Fibroblast of the aortic adventitia (primary cell): ENCODE data around the gene MBTD1. TPM values are rescaled to one million over a fixed set of nuclear protein-coding genes. Genes with fewer than 3 reads are reported as not detected.
"Not testable (repeated sequence)": the region's sequence is repeated elsewhere in the genome, so short reads cannot be mapped to it uniquely, and the experiment has no call there.

ENCODE experiments used
- DNase-seq: peaks from one replicate; pipeline ENCODE4 v3.0.0-alpha.2; 2010; ENCODE audit warnings: low read depth
- H3K4me3 ChIP-seq: 2 replicates; pipeline ENCODE4 v1.5.1; 2011; ENCODE audit warnings: low read depth, mild to moderate bottlenecking, control low read depth, low read length, moderate library complexity
- CTCF ChIP-seq: IDR thresholded peaks from 2 replicates; pipeline ENCODE4 v1.5.1; 2011; ENCODE audit warnings: mild to moderate bottlenecking, low read length, control low read depth, inconsistent platforms; ENCODE audit not compliant: insufficient read depth
- total RNA-seq: library from RNA; depleted of rRNA; stranded (reverse); fragments of >200 nt; gene quantifications from 2 replicates; pipeline ENCODE4 v1.2.3, GENCODE V29; 2012; ENCODE audit warnings: low replicate concordance

MBTD1 gene
- total RNA-seq, 1 donor = 13.1 TPM

GRCh38 chr17:51234162-51234561 lies 25.7 kb downstream of the MBTD1 start:
- H3K4me3 ChIP-seq = no peak overlapping the region
- TF ChIP-seq CTCF = no peak

GRCh38 chr17:51231999-51232398 lies 27.9 kb downstream of the MBTD1 start:
- no peak overlapping the region for H3K4me3 ChIP-seq
- no peak for DNase-seq
- TF ChIP-seq CTCF = no peak

More at GRCh38 chr17:51234162-51234561, 25.7 kb downstream of the MBTD1 start:
- DNase-seq = no peak

- TF ChIP-seq CTCF = no peak
- no peak for DNase-seq
- no peak overlapping the region for H3K4me3 ChIP-seq
These were observed 29.5 kb downstream of the MBTD1 start for GRCh38 chr17:51230306-51230705.

- H3K4me3 ChIP-seq = no peak overlapping the region
- TF ChIP-seq CTCF = no peak
- no peak for DNase-seq
These were observed 30.0 kb downstream of the MBTD1 start for GRCh38 chr17:51229889-51230288.

GRCh38 chr17:51228161-51228560 lies 31.7 kb downstream of the MBTD1 start:
- no peak for TF ChIP-seq CTCF
- DNase-seq = peak; percentile 62
- no peak overlapping the region for H3K4me3 ChIP-seq

GRCh38 chr17:51225523-51225922 lies 34.3 kb downstream of the MBTD1 start:
- DNase-seq, H3K4me3 ChIP-seq: not testable (repeated sequence)

- peak; percentile 41 for DNase-seq
- TF ChIP-seq CTCF = no peak
- H3K4me3 ChIP-seq = no peak overlapping the region
These were observed 35.2 kb downstream of the MBTD1 start for GRCh38 chr17:51224402-51225262.
